GM18909 (cell line): ENCODE results near the gene CRISP2.
"Not testable (repeated sequence)": the region's sequence is repeated elsewhere in the genome, so short reads cannot be mapped to it uniquely, and the experiment has no call there.

Experiments used
- ATAC-seq: cut with Tn5 transposase; IDR thresholded peaks from one replicate; pipeline ENCODE4 v1.9.1; 2021; ENCODE audit warnings: mild to moderate bottlenecking; ENCODE audit not compliant: unreplicated experiment, poor library complexity

Gene CRISP2, protein sequence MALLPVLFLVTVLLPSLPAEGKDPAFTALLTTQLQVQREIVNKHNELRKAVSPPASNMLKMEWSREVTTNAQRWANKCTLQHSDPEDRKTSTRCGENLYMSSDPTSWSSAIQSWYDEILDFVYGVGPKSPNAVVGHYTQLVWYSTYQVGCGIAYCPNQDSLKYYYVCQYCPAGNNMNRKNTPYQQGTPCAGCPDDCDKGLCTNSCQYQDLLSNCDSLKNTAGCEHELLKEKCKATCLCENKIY

DNA sequence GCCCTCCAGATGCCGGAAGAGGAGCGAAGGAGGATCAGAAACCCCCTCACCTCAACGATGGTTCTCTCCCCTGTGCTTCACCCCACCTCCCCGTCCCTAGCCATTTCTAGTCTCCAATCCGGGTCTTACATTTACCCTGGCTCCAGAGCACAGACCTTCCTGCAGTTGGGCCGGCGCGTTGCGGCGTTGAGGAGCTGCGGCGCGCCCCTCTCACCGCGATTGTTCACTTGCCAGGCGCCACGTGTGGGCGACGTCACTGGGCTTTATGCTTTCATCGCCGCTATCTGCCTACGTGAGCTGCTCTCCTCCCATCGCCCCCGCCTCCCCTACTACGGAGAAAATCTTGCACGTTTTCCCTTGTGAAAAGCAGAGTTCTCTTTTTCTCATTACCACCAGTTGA, at the start of gene CRISP2:
TSS of gene CRISP2 (minus strand) at position 198 of the 400 bp plus-strand sequence. CDS start 4,347 bp downstream, outside the sequence.
- no peak for ATAC-seq

DNA sequence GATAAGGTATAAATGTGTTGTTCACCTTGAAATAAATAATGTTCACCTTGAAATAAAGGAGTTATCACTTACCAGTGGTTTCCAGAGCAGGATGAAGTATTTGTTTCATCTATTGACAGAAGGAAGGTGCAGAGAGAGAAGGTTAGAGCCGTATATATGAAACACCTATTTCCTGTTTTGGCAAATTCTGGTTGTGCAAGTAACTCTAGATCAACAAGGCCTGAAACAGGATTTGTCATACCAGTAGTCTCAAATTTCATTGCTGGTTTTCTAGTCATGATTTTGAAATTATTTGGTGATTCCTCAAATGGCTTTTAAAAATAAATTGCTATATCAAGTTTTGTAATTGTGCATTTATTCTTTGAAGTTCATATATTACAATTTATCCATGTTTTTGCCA, 30.9 kb upstream of the CRISP2 start, which contains the start of gene CRISP3:
TSS of gene CRISP3 (minus strand) at position 130 of the 400 bp plus-strand sequence. CDS start at position 109, 21 bp downstream.
- ATAC-seq = no peak

DNA sequence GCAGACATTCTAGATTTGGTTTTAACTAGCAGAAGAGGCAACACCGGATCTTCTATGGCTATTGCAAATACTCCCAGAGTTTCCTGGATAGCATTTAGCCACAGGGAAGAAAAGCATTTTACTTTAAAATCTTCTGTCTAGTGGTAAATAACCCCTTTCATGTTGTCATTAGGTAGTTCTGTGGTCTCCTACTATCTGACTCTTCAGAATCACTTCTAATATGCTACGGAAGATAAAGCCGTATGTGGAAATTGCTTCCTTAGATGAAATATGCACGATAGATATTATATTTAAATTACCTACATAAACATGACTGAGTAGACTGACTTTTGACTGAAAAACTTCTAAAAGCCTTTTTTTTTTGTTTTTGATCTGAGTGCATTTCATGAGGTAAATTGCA, 30.1 kb upstream of the CRISP2 start:
- ATAC-seq = no peak

DNA sequence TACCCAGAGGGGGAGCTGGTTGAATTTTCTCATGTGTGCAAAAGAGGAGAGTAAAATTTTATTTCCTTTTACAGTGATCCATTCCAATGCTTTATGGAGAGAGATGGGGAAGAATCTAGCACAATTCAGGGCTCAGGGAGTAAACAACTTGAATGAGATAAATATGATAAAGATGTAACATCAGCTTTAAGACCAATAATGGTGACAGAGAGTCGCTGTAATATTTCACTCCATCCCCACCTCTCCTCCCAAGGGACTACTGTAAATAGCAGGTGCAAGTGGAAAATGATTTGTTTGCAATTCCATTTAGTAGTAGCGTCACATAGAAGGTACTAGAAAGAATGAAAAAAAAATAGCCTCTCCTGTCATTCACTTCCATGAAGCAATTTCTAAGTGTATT, 26.1 kb upstream of the CRISP2 start:
- ATAC-seq = no peak

DNA sequence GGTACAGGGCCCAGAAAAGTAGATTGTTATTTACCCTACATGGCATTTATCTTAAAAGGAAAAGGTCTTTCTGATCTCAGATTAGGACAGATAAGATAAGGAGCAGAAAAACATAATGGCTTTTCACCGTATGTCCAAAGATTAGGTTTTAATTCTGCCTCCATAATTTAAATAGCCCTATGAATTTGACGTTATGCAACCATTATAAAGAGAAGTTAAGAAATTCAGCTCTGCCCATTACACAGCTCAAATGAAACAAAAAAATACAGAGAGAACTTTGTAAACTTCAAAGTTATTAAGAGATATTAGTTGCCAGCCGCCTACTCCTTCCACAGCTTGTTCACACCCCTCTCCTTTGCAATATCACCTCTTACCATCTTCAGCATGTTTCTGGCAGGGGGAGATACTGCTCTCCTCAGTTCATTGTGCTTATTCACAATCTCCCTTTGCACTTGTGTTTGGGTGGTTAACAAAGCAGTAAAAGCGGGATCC, 22.7 kb upstream of the CRISP2 start:
- no peak for ATAC-seq

DNA sequence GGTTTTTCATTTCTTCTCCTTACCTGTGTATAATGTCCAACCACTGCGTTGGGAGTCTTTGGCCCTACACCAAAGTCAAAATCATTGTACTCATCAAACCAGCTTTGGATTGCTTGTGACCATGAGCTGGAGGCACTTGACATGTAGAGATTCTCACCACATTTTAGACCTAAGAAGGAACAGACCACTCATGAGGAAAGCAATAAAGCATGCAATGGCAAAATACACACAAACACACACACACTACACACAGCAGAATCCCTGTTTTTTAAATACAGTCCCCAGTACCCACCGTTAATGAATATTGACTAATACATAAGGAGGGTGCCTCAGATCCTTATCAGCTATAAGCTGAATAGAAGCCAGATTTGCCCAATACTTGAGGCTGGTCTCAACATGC, 20.3 kb upstream of the CRISP2 start:
- no peak for ATAC-seq

DNA sequence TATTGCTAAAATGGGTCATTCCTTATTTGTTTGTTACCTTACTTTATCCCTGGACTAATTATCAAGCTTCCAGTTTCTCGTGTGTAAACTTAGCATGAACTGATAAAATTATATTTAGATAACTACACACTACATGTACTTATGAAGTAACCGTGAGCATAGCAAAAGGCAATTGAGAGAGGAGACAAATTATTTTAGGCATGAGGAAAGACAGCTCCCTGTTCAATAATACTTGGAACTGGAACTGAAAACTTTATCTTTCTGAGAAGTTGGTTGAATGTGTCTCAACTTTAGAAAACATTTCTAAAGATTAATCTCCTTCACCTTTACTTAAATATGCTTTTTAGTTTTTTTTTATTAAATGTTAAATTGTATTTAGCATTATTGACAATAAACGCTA, 19.4 kb upstream of the CRISP2 start:
- no peak for ATAC-seq

DNA sequence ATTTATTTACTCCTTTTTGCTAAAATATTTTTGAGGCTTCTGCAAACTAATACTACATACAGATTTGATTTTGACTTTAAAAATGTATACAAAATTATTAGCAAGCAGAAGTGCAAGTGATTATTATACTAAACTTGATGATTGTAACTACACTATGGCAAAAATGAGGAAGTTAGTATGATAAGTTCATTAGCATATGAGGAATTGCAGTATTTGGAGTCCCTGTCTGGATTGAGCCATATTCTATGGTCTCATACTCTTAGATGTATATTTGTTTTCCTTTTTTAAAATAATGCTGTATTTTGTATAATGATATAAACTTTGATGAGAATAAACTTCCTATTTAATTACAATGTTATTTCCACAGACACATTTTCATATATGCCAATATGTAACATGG, 16.9 kb upstream of the CRISP2 start:
- ATAC-seq = no peak

DNA sequence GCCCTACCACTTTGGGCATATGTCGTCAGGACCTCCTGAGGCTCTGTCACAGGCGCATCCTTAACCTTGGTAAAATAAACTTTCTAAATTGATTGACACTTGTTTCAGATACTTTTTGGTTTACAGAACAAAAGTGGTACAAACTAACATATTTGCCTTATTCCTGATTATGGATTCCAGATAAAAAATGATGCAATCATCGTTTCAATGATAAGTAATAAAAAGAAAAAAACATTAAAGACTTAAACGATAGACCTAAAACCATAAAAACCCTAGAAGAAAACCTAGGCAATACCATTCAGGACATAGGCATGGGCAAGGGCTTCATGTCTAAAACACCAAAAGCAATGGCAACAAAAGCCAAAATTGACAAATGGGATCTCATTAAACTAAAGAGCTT, 10.6 kb upstream of the CRISP2 start:
- ATAC-seq = not testable (repeated sequence)

DNA sequence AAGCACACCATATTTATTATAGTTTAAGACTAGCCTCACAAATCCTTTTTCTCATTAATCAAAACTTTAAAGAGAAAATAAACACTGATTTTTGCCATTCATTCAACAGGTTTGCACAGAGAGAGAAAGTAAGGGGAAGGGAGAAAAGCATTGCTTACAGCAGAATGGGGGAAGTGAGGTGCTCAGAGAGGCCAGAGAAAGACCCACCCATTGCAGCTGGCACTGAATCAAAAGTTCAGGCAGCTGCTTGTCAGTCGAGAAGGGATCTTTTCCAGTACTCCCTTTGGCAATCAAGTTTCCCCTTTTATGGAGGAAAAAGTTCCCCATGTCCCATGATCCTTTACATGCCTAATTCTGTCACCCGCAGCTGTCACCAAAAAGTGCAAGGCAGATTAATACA, 8.0 kb upstream of the CRISP2 start:
- no peak for ATAC-seq

DNA sequence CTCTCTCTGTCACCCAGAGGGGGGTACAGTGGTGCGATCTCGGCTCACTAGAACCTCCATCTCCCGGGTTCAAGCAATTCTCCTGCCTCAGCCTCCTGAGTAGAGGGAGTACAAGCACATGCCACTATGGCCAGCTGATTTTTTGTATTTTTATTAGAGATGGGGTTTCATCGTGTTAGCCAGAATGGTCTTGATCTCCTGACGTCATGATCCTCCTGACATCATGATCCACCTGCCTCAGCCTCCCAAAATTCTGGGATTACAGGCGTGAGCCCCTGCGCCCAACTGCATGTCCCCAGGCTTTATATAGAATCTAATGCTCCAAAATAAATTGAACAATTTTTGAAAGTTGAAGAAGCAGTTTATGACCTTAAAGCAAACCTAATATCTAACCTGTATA, 7.0 kb upstream of the CRISP2 start:
- ATAC-seq = no peak

DNA sequence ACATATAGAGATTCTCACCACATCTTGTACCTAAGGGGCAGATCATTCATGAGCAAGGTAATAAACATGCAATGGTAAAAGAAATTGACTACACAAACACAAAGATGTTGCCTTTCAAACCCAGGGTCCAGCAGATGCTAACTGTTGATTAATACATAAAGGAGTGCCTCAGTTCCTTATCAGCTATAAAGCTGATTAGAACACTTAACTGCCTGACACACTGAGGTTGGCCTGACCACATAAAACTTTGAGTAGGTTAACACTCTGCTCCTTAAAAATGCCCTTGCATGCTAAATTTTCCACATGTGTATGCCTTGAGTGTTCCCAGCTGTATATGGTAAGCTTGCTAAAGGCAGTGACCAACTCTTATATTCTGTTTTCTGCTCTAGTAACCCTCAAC, 14.9 kb downstream of the CRISP2 start:
- no peak for ATAC-seq

DNA sequence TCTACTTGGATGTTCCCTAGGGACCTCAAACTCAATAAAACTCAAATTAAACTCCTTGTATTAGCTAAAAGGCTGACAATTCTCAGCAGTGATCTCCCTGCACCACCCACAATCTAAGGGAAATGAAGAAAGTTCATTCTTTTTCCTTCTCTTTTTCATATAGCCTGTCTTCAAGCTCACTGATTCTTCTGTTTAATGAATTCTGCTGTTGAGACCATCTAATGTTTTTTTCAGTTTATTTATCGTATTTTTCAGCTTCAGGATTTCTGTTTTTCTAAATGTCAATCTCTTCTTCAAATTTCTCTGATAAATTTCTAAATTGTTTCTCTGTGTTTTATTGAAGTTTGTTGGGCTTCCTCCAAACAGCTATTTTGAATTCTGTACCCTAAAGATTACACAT, 19.8 kb downstream of the CRISP2 start:
- no peak for ATAC-seq

DNA sequence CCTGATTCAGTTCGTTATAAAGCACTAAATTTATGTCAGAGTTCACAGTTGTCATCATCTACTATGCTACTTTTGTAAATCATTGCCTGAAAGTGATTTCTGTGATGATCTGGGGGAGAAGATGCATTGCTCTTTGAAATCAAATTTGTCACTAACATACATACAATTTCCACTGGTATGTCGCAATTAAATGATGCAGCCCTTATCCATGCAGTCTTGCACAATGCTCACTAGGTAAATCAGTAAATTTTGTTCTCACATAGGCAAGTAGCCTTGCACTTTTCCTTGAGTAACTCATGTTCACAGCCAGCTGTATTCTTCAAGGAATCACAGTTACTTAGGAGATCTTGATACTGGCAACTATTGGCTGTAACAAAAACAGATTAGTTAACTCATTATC, 20.8 kb downstream of the CRISP2 start:
- no peak for ATAC-seq

DNA sequence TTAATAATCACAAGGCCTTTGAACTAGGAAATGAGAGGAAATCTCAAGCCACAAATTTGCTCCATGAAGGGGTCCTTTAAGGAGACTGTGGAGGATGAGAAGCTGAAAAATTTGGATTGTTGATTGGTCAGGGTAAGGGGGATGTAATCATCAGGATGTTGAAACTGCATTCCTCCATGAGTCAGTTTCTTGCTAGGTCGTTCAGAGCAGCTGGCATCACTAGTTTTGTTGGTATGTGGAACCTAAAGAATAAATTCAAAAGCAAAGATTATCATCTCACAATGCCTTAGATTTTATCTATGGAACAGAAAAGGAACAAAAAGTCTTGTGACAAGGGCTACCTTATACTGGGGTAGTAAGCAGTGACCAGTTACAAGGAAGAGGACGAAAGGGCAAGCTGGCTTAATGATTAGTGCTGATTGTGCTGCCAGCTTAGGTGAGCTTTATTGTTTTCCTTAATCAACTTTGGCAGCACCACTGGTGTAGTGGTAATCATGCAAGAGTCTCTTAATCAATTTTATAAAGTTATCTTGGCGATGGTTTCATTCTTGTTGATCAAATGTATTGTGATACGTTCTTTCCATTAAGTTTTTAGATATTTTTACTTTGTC, 36.6 kb downstream of the CRISP2 start:
- no peak for ATAC-seq

DNA sequence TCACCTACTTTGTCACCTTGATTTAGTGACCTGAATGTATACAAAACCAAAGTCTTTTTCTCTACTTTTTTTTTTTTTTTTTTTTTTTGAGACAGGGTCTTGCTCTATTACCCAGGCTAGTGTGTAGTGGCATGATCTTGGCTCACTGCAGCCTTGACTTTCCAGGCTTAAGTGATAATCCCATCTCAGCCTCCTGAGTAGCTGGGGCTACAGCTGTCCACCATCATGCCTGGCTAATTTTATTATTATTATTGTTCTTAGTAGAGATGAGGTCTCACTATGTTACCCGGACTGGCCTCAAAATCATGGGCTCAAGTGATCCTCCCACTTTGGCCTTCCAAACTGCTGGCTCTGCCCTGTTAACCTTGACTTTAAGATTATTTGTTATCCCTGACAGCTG, 37.5 kb downstream of the CRISP2 start:
- ATAC-seq = no peak

DNA sequence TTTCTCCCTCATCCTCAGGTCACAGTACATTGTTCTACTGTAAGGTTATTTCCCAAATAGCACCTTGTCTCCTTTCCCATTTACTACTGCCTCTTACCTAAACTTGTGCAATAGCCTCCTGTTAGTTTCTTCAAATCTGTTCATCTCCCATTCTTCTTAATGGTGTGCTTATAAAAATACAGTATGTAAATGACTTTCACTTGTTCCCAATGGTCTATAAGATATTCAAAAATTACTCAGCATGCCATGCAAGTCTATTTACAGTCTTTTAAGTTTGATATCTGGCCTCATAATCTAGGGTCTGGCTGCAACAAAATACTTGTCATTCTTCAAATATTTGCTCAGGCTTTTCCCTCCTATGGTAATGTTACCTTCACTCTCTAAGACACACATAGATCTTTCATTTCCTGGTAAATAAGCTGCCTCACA, 45.2 kb downstream of the CRISP2 start:
- no peak for ATAC-seq

DNA sequence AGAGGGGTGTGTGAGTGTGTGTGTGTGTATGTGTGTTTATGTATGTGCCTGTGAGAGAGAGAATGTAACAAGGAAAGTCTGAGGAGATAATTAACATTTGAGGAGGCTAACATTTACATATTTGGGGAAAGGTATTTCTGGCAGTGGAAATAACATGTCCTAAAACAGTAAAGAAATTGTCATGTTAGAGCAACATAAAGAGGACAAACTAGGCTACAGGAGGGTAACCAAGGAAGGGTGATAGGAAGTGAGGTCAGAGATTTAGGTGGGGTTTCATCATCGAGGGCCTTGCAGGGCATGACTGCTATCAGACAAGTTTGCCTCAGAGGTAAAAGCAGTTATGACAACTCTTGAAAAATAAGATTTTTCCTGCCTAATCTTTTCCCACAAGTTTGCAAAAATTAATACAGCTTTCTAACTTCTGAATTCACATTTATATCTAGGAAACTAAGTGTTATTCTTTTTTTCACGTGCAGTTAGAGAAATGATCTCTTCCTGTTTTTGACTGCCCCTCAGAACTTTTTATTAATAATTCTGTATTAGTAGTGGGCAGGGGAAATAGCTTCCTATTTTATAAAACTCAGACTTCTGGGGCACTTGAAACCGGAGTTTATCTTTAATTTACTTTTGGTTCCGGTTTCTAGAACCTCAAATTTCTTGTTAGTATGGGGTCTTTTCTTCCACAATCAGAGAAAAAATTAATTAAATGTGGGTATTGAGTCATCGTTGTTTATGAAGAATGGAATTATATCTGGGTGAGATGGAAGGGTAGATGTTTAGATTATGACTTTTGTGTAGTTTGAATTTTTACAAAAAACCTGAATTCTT, 46.2 kb downstream of the CRISP2 start:
- ATAC-seq = no peak

DNA sequence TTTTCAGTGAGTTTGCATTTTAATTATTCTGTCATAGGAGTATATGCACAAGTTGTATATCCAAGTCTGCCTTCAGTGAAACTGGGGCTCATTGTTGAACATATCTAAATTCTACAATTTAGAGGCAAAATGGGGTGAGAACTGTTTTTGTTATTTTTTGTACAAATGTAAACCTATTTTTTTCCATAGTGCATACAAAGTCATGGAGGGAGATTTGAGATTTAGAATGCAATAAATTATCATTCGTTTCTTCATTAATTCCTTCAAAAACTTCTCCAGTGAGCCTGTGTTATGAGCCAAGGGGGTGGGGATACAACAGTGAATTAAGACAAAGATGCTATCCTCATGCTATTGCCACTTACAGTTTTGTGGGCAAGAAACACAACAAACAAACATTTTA, 46.9 kb downstream of the CRISP2 start:
- ATAC-seq = no peak

DNA sequence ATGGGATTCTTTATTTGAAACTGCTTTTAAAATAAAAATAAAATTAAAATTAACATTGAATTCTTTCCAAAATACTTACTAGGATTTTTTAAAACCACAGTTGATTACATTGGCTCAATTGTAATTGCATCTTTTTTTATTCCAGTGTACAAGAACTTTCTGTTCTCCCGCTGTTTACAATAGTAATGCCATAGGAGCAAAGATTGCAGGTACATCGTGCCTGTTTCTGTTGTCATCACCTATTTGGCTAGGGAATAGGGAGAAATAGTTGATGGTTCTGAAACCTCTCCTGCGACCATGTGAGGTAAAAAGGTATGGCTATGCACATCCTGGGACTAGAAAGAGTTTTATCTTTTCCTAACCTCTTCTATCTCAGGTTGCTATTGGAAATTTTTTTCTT, 48.5 kb downstream of the CRISP2 start:
- no peak for ATAC-seq

DNA sequence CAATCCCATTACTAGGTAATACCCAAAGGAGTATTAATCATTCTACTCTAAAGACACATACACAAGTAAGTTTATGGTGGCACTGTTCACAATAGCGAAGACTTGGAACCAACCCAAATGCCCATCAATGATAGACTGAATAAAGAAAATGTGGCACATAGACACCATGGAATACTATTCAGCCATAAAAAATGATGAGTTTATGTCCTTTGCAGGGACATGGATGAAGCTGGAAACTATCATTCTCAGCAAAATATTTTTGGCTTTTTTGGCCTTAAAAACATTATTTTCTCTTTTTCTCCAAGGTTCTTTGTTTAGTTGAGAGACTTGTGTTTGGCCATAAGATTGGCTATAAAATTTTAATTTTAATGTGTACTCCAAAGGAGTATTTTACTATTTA, 49.3 kb downstream of the CRISP2 start:
- ATAC-seq = not testable (repeated sequence)
